Measurements from ENCODE around the gene INO80. TPM values are rescaled to one million over a fixed set of nuclear protein-coding genes. Genes with fewer than 3 reads are reported as not detected.
"Not testable (repeated sequence)": the region's sequence is repeated elsewhere in the genome, so short reads cannot be mapped to it uniquely, and the experiment has no call there.

INO80 gene
- total RNA-seq, 1 donor from 2014 or later, result 38.6 TPM

GRCh38 chr15:41122849-41123248 is 6.8 kb upstream of the INO80 start:
- DNase-seq (ENCODE audit: low spot score), result no peak

GRCh38 chr15:41121951-41122350 is 5.9 kb upstream of the INO80 start:
- DNase-seq (ENCODE audit: low spot score), result no peak

- DNase-seq (ENCODE audit: low spot score), result no peak
Measured at GRCh38 chr15:41116962-41117252, 827 bp upstream of the INO80 start.

- DNase-seq (ENCODE audit: low spot score), result peak; percentile 66
Measured at GRCh38 chr15:41115652-41116115, 396 bp downstream of the INO80 start.

- no peak for DNase-seq (ENCODE audit: low spot score)
Measured at GRCh38 chr15:41115161-41115651, 874 bp downstream of the INO80 start.

GRCh38 chr15:41106947-41107346 is 9.1 kb downstream of the INO80 start:
- DNase-seq (ENCODE audit: low spot score), result no peak

GRCh38 chr15:41105348-41106334 is 10.4 kb downstream of the INO80 start:
- DNase-seq (ENCODE audit: low spot score), result no peak

GRCh38 chr15:41104234-41104633 is 11.8 kb downstream of the INO80 start:
- no peak for DNase-seq (ENCODE audit: low spot score)

- no peak for DNase-seq (ENCODE audit: low spot score)
Measured at GRCh38 chr15:41102854-41103253, 13.2 kb downstream of the INO80 start.

- no peak for DNase-seq (ENCODE audit: low spot score)
Measured at GRCh38 chr15:41096178-41096577, 19.9 kb downstream of the INO80 start.

GRCh38 chr15:41085029-41085428 is 31.1 kb downstream of the INO80 start:
- no peak for DNase-seq (ENCODE audit: low spot score)

- DNase-seq (ENCODE audit: low spot score), result no peak
Measured at GRCh38 chr15:41080144-41080543, 35.9 kb downstream of the INO80 start.

- no peak for DNase-seq (ENCODE audit: low spot score)
Measured at GRCh38 chr15:41079717-41080116, 36.4 kb downstream of the INO80 start.

- not testable (repeated sequence) for DNase-seq (ENCODE audit: low spot score)
Measured at GRCh38 chr15:41078879-41079278, 37.2 kb downstream of the INO80 start.

- no peak for DNase-seq (ENCODE audit: low spot score)
Measured at GRCh38 chr15:41078125-41078524, 38.0 kb downstream of the INO80 start.

GRCh38 chr15:41073028-41073427 is 43.1 kb downstream of the INO80 start:
- no peak for DNase-seq (ENCODE audit: low spot score)

- no peak for DNase-seq (ENCODE audit: low spot score)
Measured at GRCh38 chr15:41072013-41072412, 44.1 kb downstream of the INO80 start.

- DNase-seq (ENCODE audit: low spot score), result no peak
Measured at GRCh38 chr15:41066516-41066915, 49.6 kb downstream of the INO80 start.

GRCh38 chr15:41061667-41062066 is 54.4 kb downstream of the INO80 start:
- no peak for DNase-seq (ENCODE audit: low spot score)

GRCh38 chr15:41060505-41060904 is 55.6 kb downstream of the INO80 start:
- no peak for DNase-seq (ENCODE audit: low spot score)

- DNase-seq (ENCODE audit: low spot score), result no peak
Measured at GRCh38 chr15:41056810-41057209, 59.3 kb downstream of the INO80 start.

- no peak for DNase-seq (ENCODE audit: low spot score)
Measured at GRCh38 chr15:41055706-41056105, 60.4 kb downstream of the INO80 start.

GRCh38 chr15:41051139-41051538 is 64.9 kb downstream of the INO80 start:
- DNase-seq (ENCODE audit: low spot score), result no peak
